Fibroblast of lung (primary cell): ENCODE results near the gene GLMN. TPM values are rescaled to one million over a fixed set of nuclear protein-coding genes. Genes with fewer than 3 reads are reported as not detected.

Experiments
- DNase-seq, 2 donors: peaks; one replicate each; pipeline versions ENCODE4 v3.0.0 to v3.0.0-alpha.2; 2010; ENCODE audit warnings: low read depth in 2 of 2
- H2AFZ ChIP-seq: 2 replicates; pipeline ENCODE4 v1.5.1; 2012; ENCODE audit warnings: low read length, control low read depth, inconsistent platforms
- H3K27ac ChIP-seq: 2 replicates; pipeline ENCODE4 v1.5.1; 2011; ENCODE audit warnings: low read length, control low read depth; ENCODE audit not compliant: insufficient read depth
- H3K27me3 ChIP-seq: 2 replicates; pipeline ENCODE4 v1.5.1; 2011; ENCODE audit warnings: mild to moderate bottlenecking, low read length; ENCODE audit not compliant: control insufficient read depth, insufficient read depth
- H3K36me3 ChIP-seq: 2 replicates; pipeline ENCODE4 v1.5.1; 2011; ENCODE audit warnings: low read length; ENCODE audit not compliant: control insufficient read depth, insufficient read depth
- H3K4me1 ChIP-seq: 2 replicates; pipeline ENCODE4 v1.5.1; 2011; ENCODE audit warnings: low read length; ENCODE audit not compliant: control insufficient read depth, insufficient read depth; ENCODE audit errors: extremely low read depth
- H3K4me2 ChIP-seq: 2 replicates; pipeline ENCODE4 v1.5.1; 2011; ENCODE audit warnings: low read length, control low read depth; ENCODE audit not compliant: insufficient read depth; ENCODE audit errors: extremely low read depth
- H3K4me3 ChIP-seq, 4 experiments: fragments of 200-600 bp in 1 of 4; sonication (generic) in 1 of 4; replicated peaks in 1 of 4; 2 replicates each; pipeline ENCODE4 v1.5.1; 2011 to 2016; ENCODE audit warnings: low read length in 4 of 4, low read depth in 3 of 4, mild to moderate bottlenecking in 3 of 4, control low read depth in 2 of 4, inconsistent platforms in 1 of 4, mixed read lengths in 1 of 4; ENCODE audit not compliant: insufficient read depth in 1 of 4; ENCODE audit errors: control extremely low read depth in 1 of 4
- H3K79me2 ChIP-seq: 2 replicates; pipeline ENCODE4 v1.5.1; 2012; ENCODE audit warnings: mild to moderate bottlenecking, low read length, inconsistent platforms; ENCODE audit not compliant: control insufficient read depth, insufficient read depth
- H3K9ac ChIP-seq: 2 replicates; pipeline ENCODE4 v1.5.1; 2011; ENCODE audit warnings: mild to moderate bottlenecking, low read length, control low read depth; ENCODE audit not compliant: insufficient read depth
- H3K9me3 ChIP-seq: 2 replicates; pipeline ENCODE4 v1.5.1; 2012; ENCODE audit warnings: low read depth, low read length; ENCODE audit not compliant: control insufficient read depth, insufficient read depth
- H4K20me1 ChIP-seq: 2 replicates; pipeline ENCODE4 v1.5.1; 2011; ENCODE audit warnings: low read length; ENCODE audit not compliant: control insufficient read depth, insufficient read depth; ENCODE audit errors: extremely low read depth
- CTCF ChIP-seq, 2 donors: IDR thresholded peaks in 1 of 2; conservative IDR thresholded peaks in 1 of 2; 1 replicate in 1 of 2; 2 replicates in 1 of 2; pipeline ENCODE4 v1.5.1; 2011 to 2012; ENCODE audit warnings: low read length in 2 of 2, control low read depth in 1 of 2, inconsistent platforms in 1 of 2, low read depth in 1 of 2, mild to moderate bottlenecking in 1 of 2
- EZH2 ChIP-seq: IDR thresholded peaks from 2 replicates; pipeline ENCODE4 v1.5.1; 2012; ENCODE audit warnings: low read length, control low read depth, mild to moderate bottlenecking; ENCODE audit errors: missing control alignments
- polyA plus RNA-seq, 2 donors: library from polyadenylated mRNA; depleted of rRNA in 1 of 2; stranded (reverse) in 1 of 2; unstranded in 1 of 2; fragments of >200 nt; gene quantifications; 2 replicates each; pipeline ENCODE4 v1.2.1, GENCODE V29; 2011 to 2012; ENCODE audit warnings: missing spikeins in 1 of 2
- total RNA-seq: library from RNA; depleted of rRNA; stranded (reverse); fragments of >200 nt; gene quantifications from 2 replicates; pipeline ENCODE4 v1.2.1, GENCODE V29; 2014

GLMN gene
- total and polyA plus RNA-seq, 2 donors (not counting 1 experiment from before 2014, with no cell fraction given), result 7.8 to 9.1 TPM

GRCh38 chr1:92333668-92334067 lies 34.9 kb upstream of the GLMN start:
- H3K27ac ChIP-seq, result no peak overlapping the region
- no peaks in the 10 kb centered on the region for H3K27me3 ChIP-seq
- no peaks in the 10 kb centered on the region for H3K4me1 ChIP-seq
- TF ChIP-seq CTCF (conservative IDR thresholded peaks at IDR 0.05 in 1 of 2, IDR thresholded peaks at IDR 0.05 in 1 of 2; ENCODE audit: low read depth in 1 of 2, low read length in 2 of 2), result no peak
- no peak for TF ChIP-seq EZH2
- H3K9ac ChIP-seq, result no peak overlapping the region
- H2AFZ ChIP-seq, result no peak overlapping the region
- H3K36me3 ChIP-seq, result no peaks in the 10 kb centered on the region
- no peaks in the 10 kb centered on the region for H3K79me2 ChIP-seq
- no peak overlapping the region for H3K4me2 ChIP-seq
- no peaks in the 10 kb centered on the region for H4K20me1 ChIP-seq
- no peak for DNase-seq
- no peak overlapping the region for H3K4me3 ChIP-seq
- no peaks in the 10 kb centered on the region for H3K9me3 ChIP-seq

- H3K4me3 ChIP-seq, result no peak overlapping the region
- no peaks in the 10 kb centered on the region for H4K20me1 ChIP-seq
- H3K27me3 ChIP-seq, result no peaks in the 10 kb centered on the region
- H3K36me3 ChIP-seq, result no peaks in the 10 kb centered on the region
- H3K4me1 ChIP-seq, result no peaks in the 10 kb centered on the region
- H3K9ac ChIP-seq, result no peak overlapping the region
- H2AFZ ChIP-seq, result no peak overlapping the region
- no peak for TF ChIP-seq EZH2
- H3K27ac ChIP-seq, result no peak overlapping the region
- no peak overlapping the region for H3K4me2 ChIP-seq
- H3K9me3 ChIP-seq, result no peaks in the 10 kb centered on the region
- H3K79me2 ChIP-seq, result no peaks in the 10 kb centered on the region
- DNase-seq, result peak; percentile 13 to 90
Observed at GRCh38 chr1:92329347-92330129, 30.8 kb upstream of the GLMN start.

GRCh38 chr1:92327794-92328193 lies 29.0 kb upstream of the GLMN start:
- H3K4me1 ChIP-seq, result no peaks in the 10 kb centered on the region
- no peak overlapping the region for H3K27ac ChIP-seq
- H3K4me3 ChIP-seq, result no peak overlapping the region
- no peak for DNase-seq
- H3K9me3 ChIP-seq, result no peaks in the 10 kb centered on the region
- H2AFZ ChIP-seq, result no peak overlapping the region
- no peak overlapping the region for H3K4me2 ChIP-seq
- H3K79me2 ChIP-seq, result no peaks in the 10 kb centered on the region
- no peaks in the 10 kb centered on the region for H3K36me3 ChIP-seq
- H3K9ac ChIP-seq, result no peak overlapping the region
- no peaks in the 10 kb centered on the region for H4K20me1 ChIP-seq
- TF ChIP-seq CTCF (conservative IDR thresholded peaks at IDR 0.05 in 1 of 2, IDR thresholded peaks at IDR 0.05 in 1 of 2; ENCODE audit: low read depth in 1 of 2, low read length in 2 of 2) (no peak), EZH2 (no peak)
- no peaks in the 10 kb centered on the region for H3K27me3 ChIP-seq
